HEK293 (cell line): ENCODE measurements around the gene TNFRSF8.

ENCODE experiments used
- CTCF ChIA-PET: fragments of 350-600 bp; formaldehyde crosslinking; extraction: SDS; loops from one replicate; lab custom pipeline; 2021; ENCODE audit warnings: antibody characterized with exemption; lab: Yijun Ruan, JAX
- POLR2A ChIA-PET: fragments of 300-600 bp; formaldehyde crosslinking; extraction: SDS; loops from one replicate; lab custom pipeline; 2020; ENCODE audit warnings: antibody characterized with exemption, inconsistent platforms; lab: Yijun Ruan, JAX
- H3K27ac ChIP-seq: fragments of 200-500 bp; sonication (Bioruptor generic); 2 replicates; pipeline ENCODE4 v1.5.1; 2014; ENCODE audit warnings: low read depth, low read length, control low read depth, inconsistent platforms; ENCODE audit errors: extremely low read depth
- H3K36me3 ChIP-seq, 2 experiments: fragments of 200-500 bp in 1 of 2; sonication (Bioruptor generic) in 1 of 2; 1 replicate in 1 of 2; 2 replicates in 1 of 2; pipeline ENCODE4 v1.5.1; 2014 to 2017; ENCODE audit warnings: inconsistent platforms in 2 of 2, low read length in 2 of 2; ENCODE audit not compliant: control insufficient read depth in 2 of 2, insufficient read depth in 1 of 2
- H3K4me1 ChIP-seq: fragments of 200-500 bp; sonication (Bioruptor generic); 2 replicates; pipeline ENCODE4 v1.5.1; 2014; ENCODE audit warnings: mild to moderate bottlenecking, low read length, inconsistent platforms; ENCODE audit not compliant: control insufficient read depth, insufficient read depth
- H3K4me3 ChIP-seq: 2 replicates; pipeline ENCODE4 v1.5.1; 2011; ENCODE audit warnings: low read depth, mild to moderate bottlenecking, control low read depth, low read length, moderate library complexity
- H3K9me3 ChIP-seq: fragments of 200-500 bp; sonication (Bioruptor generic); 2 replicates; pipeline ENCODE4 v1.5.1; 2014; ENCODE audit warnings: low read depth, low read length, inconsistent platforms; ENCODE audit not compliant: control insufficient read depth, insufficient read depth
- ATF2 ChIP-seq: fragments of 450-650 bp; formaldehyde crosslinking; IDR thresholded peaks from 2 replicates; pipeline ENCODE4 v1.5.1; 2016; ENCODE audit warnings: missing biosample characterization, missing genetic modification characterization, low read depth
- HOXD13 ChIP-seq: sonication (generic); formaldehyde crosslinking; IDR thresholded peaks from 2 replicates; pipeline ENCODE4 v1.8.0; 2022; ENCODE audit warnings: missing genetic modification reagents, borderline replicate concordance
- KLF16 ChIP-seq: fragments of 450-650 bp; formaldehyde crosslinking; IDR thresholded peaks from 2 replicates; pipeline ENCODE4 v1.5.1; 2017; ENCODE audit warnings: missing biosample characterization, missing genetic modification characterization
- KLF8 ChIP-seq: fragments of 450-650 bp; formaldehyde crosslinking; IDR thresholded peaks from 2 replicates; pipeline ENCODE4 v1.5.1; 2016; ENCODE audit warnings: missing biosample characterization, missing genetic modification characterization
- PATZ1 ChIP-seq: fragments of 450-650 bp; formaldehyde crosslinking; IDR thresholded peaks from 2 replicates; pipeline ENCODE4 v1.5.1; 2016; ENCODE audit warnings: missing biosample characterization, missing genetic modification characterization
- SP2 ChIP-seq: fragments of 450-650 bp; formaldehyde crosslinking; IDR thresholded peaks from 2 replicates; pipeline ENCODE4 v1.5.1; 2016; ENCODE audit warnings: missing biosample characterization, missing genetic modification characterization
- YY1 ChIP-seq: fragments of 450-650 bp; formaldehyde crosslinking; IDR thresholded peaks from 2 replicates; pipeline ENCODE4 v1.5.1; 2018; ENCODE audit warnings: missing biosample characterization, missing genetic modification characterization
- ZBTB21 ChIP-seq: fragments of 450-650 bp; formaldehyde crosslinking; IDR thresholded peaks from 2 replicates; pipeline ENCODE4 v1.5.1; 2017; ENCODE audit warnings: missing biosample characterization, missing genetic modification characterization
- ZEB2 ChIP-seq: fragments of 450-650 bp; formaldehyde crosslinking; IDR thresholded peaks from 2 replicates; pipeline ENCODE4 v1.5.1; 2016; ENCODE audit warnings: missing biosample characterization, missing genetic modification characterization
- ZFHX2 ChIP-seq: fragments of 450-650 bp; formaldehyde crosslinking; conservative IDR thresholded peaks from 2 replicates; pipeline ENCODE4 v1.5.1; 2016; ENCODE audit warnings: missing biosample characterization, missing genetic modification characterization
- ZNF10 ChIP-seq: fragments of 450-650 bp; formaldehyde crosslinking; IDR thresholded peaks from 2 replicates; pipeline ENCODE4 v1.5.1; 2017; ENCODE audit warnings: missing biosample characterization, missing genetic modification characterization
- ZNF121 ChIP-seq: fragments of 450-650 bp; formaldehyde crosslinking; IDR thresholded peaks from 2 replicates; pipeline ENCODE4 v1.5.1; 2016; ENCODE audit warnings: missing biosample characterization, missing genetic modification characterization
- ZNF211 ChIP-seq: fragments of 450-650 bp; formaldehyde crosslinking; IDR thresholded peaks from 2 replicates; pipeline ENCODE4 v1.5.1; 2016; ENCODE audit warnings: low read depth, missing biosample characterization, missing genetic modification characterization
- ZNF214 ChIP-seq: fragments of 450-650 bp; formaldehyde crosslinking; IDR thresholded peaks from 2 replicates; pipeline ENCODE4 v1.5.1; 2017; ENCODE audit warnings: missing biosample characterization, mild to moderate bottlenecking, missing genetic modification characterization, borderline replicate concordance
- ZNF223 ChIP-seq: fragments of 450-650 bp; formaldehyde crosslinking; IDR thresholded peaks from 2 replicates; pipeline ENCODE4 v1.5.1; 2016; ENCODE audit warnings: missing biosample characterization, missing genetic modification characterization
- ZNF239 ChIP-seq: fragments of 450-650 bp; formaldehyde crosslinking; IDR thresholded peaks from 2 replicates; pipeline ENCODE4 v1.5.1; 2016; ENCODE audit warnings: missing biosample characterization, missing genetic modification characterization
- ZNF26 ChIP-seq: fragments of 450-650 bp; formaldehyde crosslinking; IDR thresholded peaks from 2 replicates; pipeline ENCODE4 v1.5.1; 2016; ENCODE audit warnings: missing biosample characterization, missing genetic modification characterization
- ZNF280D ChIP-seq: fragments of 450-650 bp; formaldehyde crosslinking; IDR thresholded peaks from 2 replicates; pipeline ENCODE4 v1.5.1; 2016; ENCODE audit warnings: missing biosample characterization, missing genetic modification characterization
- ZNF341 ChIP-seq: fragments of 450-650 bp; formaldehyde crosslinking; IDR thresholded peaks from 2 replicates; pipeline ENCODE4; 2016; ENCODE audit warnings: low read depth, missing biosample characterization, missing genetic modification characterization
- ZNF37A ChIP-seq: fragments of 450-650 bp; IDR thresholded peaks from 2 replicates; pipeline ENCODE4 v1.5.1; 2018; ENCODE audit warnings: missing biosample characterization, missing genetic modification characterization
- ZNF558 ChIP-seq: fragments of 450-650 bp; formaldehyde crosslinking; IDR thresholded peaks from 2 replicates; pipeline ENCODE4 v1.5.1; 2016; ENCODE audit warnings: missing biosample characterization, missing genetic modification characterization
- ZNF600 ChIP-seq: fragments of 450-650 bp; formaldehyde crosslinking; IDR thresholded peaks from 2 replicates; pipeline ENCODE4 v1.5.1; 2016; ENCODE audit warnings: missing biosample characterization, missing genetic modification characterization
- ZNF692 ChIP-seq: fragments of 450-650 bp; formaldehyde crosslinking; IDR thresholded peaks from 2 replicates; pipeline ENCODE4 v1.5.1; 2016; ENCODE audit warnings: missing biosample characterization, missing genetic modification characterization
- ZNF76 ChIP-seq: fragments of 450-650 bp; formaldehyde crosslinking; IDR thresholded peaks from 2 replicates; pipeline ENCODE4; 2016; ENCODE audit warnings: low read depth, missing biosample characterization, missing genetic modification characterization, borderline replicate concordance
- ZNF776 ChIP-seq: fragments of 450-650 bp; formaldehyde crosslinking; IDR thresholded peaks from 2 replicates; pipeline ENCODE4 v1.5.0; 2017; ENCODE audit warnings: missing biosample characterization, missing genetic modification characterization, borderline replicate concordance
- ZNF830 ChIP-seq: fragments of 450-650 bp; IDR thresholded peaks from 2 replicates; pipeline ENCODE4 v1.5.0; 2018; ENCODE audit warnings: missing biosample characterization, missing genetic modification characterization, low read depth, mild to moderate bottlenecking, moderate library complexity
- TF ChIP-seq, protein P1 (sequence below): fragments of 450-650 bp; formaldehyde crosslinking; IDR thresholded peaks from 2 replicates; pipeline ENCODE4 v1.5.1; 2017; ENCODE audit warnings: missing biosample characterization, missing genetic modification characterization

TNFRSF8 gene

DNA sequence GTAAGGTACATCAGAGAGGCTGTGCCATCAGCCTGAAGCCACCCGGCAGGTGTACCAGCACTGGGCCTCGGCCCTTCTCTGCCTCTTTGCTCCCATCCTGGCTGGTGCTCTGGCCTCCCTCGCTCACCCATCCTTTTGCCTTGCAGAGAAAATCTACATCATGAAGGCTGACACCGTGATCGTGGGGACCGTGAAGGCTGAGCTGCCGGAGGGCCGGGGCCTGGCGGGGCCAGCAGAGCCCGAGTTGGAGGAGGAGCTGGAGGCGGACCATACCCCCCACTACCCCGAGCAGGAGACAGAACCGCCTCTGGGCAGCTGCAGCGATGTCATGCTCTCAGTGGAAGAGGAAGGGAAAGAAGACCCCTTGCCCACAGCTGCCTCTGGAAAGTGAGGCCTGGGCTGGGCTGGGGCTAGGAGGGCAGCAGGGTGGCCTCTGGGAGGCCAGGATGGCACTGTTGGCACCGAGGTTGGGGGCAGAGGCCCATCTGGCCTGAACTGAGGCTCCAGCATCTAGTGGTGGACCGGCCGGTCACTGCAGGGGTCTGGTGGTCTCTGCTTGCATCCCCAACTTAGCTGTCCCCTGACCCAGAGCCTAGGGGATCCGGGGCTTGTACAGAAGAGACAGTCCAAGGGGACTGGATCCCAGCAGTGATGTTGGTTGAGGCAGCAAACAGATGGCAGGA, 79.2 kb downstream of the TNFRSF8 start:
- ChIA-PET CTCF (interaction anchor here (0.6 to 4.2 kb wide), 3 partner anchors 14 to 31 kb away, joined by 3 to 22 read pairs (median 3); no protein-coding TSS in a partner anchor), POLR2A (interaction anchor here (0.6 kb wide), 1 partner anchor 463 kb away, joined by 4 read pairs; no protein-coding TSS in a partner anchor)
- Histone ChIP-seq H3K9me3 (no peaks in the 10 kb centered on the region), H3K36me3 (no peaks in the 10 kb centered on the region), H3K27ac (no peak overlapping the region; the same call in 1 of the 2 replicates), H3K4me1 (peaks cover 6% of the 10 kb centered on the region; the same call in 1 of the 2 replicates), H3K4me3 (no peak overlapping the region)
- TF ChIP-seq ZNF558 (tag by site-specific recombination) (no peak), HOXD13 (CRISPR knock-in tag) (no peak), ZNF600 (tag by site-specific recombination) (0 out of 2 replicates have a peak, but pooled peaks have one; percentile 12), ZNF830 (tag by site-specific recombination) (no peak), ZEB2 (tag by site-specific recombination) (no peak), PATZ1 (tag by site-specific recombination) (no peak), KLF8 (no peak), ZNF37A (tag by site-specific recombination) (no peak), ZNF280D (tag by site-specific recombination) (no peak), ZNF26 (no peak), ZNF223 (tag by site-specific recombination) (no peak), ZNF692 (tag by site-specific recombination) (0 out of 2 replicates have a peak, but pooled peaks have one; percentile 17), ZNF121 (tag by site-specific recombination) (no peak), ZNF211 (tag by site-specific recombination) (no peak), ZNF776 (tag by site-specific recombination) (no peak), ZNF76 (tag by site-specific recombination) (no peak), SP2 (tag by site-specific recombination) (peak; percentile 20; the same call in 1 of the 2 replicates), YY1 (tag by site-specific recombination) (no peak), KLF16 (tag by site-specific recombination) (no peak), ZNF341 (tag by site-specific recombination) (peak; percentile 70), ZNF10 (no peak), ZNF214 (tag by site-specific recombination) (no peak), ZFHX2 (tag by site-specific recombination) (peak; percentile 20; the same call in 1 of the 2 replicates), ZBTB21 (tag by site-specific recombination) (no peak), ATF2 (tag by site-specific recombination) (no peak), ZNF239 (no peak)
- TF ChIP-seq, protein P1, sequence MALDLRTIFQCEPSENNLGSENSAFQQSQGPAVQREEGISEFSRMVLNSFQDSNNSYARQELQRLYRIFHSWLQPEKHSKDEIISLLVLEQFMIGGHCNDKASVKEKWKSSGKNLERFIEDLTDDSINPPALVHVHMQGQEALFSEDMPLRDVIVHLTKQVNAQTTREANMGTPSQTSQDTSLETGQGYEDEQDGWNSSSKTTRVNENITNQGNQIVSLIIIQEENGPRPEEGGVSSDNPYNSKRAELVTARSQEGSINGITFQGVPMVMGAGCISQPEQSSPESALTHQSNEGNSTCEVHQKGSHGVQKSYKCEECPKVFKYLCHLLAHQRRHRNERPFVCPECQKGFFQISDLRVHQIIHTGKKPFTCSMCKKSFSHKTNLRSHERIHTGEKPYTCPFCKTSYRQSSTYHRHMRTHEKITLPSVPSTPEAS = no peak
